AG09319 (cell line): ENCODE results near the gene DLX2.

Experiments used
- DNase-seq: peaks from one replicate; pipeline ENCODE4 v3.0.0-alpha.2; 2010; ENCODE audit warnings: low read depth; ENCODE audit errors: extremely low read depth
- TF ChIP-seq, protein P1 (sequence below): IDR thresholded peaks from 2 replicates; pipeline ENCODE4 v1.5.1; 2011; ENCODE audit warnings: low read depth, mild to moderate bottlenecking, inconsistent platforms, low read length, moderate library complexity

The DLX2 gene

DNA sequence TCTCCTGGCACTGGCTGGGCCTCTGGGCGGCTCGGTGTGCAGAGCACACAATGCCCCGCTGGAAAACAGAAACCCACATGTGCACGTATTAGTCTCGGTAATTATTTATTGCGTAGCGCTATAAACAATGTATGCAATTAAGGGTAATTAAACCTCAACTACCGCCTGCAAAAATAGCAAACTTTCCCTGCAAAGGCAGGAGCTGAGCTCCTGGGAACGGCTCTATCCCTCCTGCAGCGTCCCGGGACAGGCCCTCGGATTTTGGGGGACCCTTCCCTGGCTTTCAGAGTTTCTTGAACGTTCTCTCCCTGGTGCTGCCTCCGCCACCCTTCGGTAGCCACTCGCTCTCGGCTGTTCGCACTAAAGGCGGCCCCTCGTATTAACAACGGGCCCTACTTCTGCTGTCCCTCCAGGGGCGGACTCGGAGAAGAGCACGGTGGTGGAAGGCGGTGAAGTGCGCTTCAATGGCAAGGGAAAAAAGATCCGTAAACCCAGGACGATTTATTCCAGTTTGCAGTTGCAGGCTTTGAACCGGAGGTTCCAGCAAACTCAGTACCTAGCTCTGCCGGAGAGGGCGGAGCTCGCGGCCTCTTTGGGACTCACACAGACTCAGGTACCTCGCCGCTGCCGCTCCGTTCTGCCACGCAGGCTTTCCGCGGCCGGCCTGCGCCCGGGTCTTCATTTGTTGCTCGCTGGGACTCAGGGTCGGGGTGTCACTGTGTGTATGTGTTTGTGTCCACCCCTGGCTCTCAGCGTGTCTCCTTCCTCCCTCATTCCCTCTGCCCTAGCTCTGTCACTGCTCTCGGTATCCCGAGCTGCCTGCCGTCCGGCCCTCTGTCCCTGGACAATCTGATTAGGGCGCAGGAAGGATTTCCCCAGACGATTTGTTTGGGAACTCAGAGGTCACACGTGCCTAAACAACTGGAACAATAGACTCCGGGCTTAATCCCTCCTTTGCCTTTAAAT is 16.2 kb downstream of the DLX2 start:
- TF ChIP-seq, protein P1, sequence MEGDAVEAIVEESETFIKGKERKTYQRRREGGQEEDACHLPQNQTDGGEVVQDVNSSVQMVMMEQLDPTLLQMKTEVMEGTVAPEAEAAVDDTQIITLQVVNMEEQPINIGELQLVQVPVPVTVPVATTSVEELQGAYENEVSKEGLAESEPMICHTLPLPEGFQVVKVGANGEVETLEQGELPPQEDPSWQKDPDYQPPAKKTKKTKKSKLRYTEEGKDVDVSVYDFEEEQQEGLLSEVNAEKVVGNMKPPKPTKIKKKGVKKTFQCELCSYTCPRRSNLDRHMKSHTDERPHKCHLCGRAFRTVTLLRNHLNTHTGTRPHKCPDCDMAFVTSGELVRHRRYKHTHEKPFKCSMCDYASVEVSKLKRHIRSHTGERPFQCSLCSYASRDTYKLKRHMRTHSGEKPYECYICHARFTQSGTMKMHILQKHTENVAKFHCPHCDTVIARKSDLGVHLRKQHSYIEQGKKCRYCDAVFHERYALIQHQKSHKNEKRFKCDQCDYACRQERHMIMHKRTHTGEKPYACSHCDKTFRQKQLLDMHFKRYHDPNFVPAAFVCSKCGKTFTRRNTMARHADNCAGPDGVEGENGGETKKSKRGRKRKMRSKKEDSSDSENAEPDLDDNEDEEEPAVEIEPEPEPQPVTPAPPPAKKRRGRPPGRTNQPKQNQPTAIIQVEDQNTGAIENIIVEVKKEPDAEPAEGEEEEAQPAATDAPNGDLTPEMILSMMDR = no peak; the same call in 1 of the 2 replicates
- DNase-seq = no peak

GRCh38 chr2:172085460-172086159 is 17.1 kb downstream of the DLX2 start, which contains the start of gene DLX1:
Gene DLX1 (plus strand): TSS chr2:172085507. CDS start chr2:172085678, 171 bp downstream.
- no peak for DNase-seq
- TF ChIP-seq, protein P1 = no peak

DNA sequence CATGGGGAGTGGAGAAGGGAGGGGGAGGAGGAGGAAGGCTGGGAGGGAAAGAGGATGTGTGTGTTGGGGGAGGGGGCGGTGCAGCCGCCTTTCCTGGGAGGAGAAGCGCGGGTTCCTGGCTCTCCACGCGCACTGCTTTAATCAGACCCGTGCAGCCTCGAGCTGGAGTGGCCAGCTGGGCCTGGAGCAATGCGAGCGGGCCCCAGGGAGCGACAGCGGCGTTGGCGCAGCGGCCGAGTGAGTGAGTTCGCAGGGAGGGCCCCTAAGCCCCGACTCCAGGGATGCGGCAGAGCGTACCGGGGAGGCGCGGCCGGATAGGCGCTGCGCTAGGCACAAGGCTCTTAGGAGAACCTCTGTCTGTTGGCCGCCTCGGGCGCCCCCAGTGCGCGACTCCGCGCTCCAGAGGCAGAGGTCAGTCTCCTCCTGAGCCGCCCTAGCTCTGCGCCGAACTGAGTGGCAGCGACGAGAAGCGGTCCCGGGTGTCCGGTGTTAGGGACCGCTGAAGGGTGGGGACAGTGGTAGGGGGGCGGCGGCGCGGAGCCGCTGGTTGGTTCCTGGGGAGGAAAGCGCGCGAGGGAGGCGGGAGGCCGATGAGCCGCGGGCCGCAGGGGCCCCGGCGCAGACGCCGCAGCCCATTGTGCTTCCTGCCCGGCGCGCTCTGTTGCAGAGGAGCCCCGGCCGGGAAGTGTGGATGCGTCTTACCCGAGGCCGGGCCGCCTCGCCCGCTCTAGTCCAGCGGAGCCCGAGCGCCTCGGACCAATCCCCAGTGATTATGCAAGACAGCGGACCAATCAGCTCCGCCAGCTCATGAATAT is 17.8 kb downstream of the DLX2 start:
- DNase-seq = peak; percentile 95
- TF ChIP-seq, protein P1 = no peak; the same call in 1 of the 2 replicates

GRCh38 chr2:172084395-172084644 is 18.4 kb downstream of the DLX2 start:
- TF ChIP-seq, protein P1 = no peak
- no peak for DNase-seq

- TF ChIP-seq, protein P1 = no peak
- DNase-seq = no peak
Measured at GRCh38 chr2:172083628-172084394, 18.9 kb downstream of the DLX2 start.

DNA sequence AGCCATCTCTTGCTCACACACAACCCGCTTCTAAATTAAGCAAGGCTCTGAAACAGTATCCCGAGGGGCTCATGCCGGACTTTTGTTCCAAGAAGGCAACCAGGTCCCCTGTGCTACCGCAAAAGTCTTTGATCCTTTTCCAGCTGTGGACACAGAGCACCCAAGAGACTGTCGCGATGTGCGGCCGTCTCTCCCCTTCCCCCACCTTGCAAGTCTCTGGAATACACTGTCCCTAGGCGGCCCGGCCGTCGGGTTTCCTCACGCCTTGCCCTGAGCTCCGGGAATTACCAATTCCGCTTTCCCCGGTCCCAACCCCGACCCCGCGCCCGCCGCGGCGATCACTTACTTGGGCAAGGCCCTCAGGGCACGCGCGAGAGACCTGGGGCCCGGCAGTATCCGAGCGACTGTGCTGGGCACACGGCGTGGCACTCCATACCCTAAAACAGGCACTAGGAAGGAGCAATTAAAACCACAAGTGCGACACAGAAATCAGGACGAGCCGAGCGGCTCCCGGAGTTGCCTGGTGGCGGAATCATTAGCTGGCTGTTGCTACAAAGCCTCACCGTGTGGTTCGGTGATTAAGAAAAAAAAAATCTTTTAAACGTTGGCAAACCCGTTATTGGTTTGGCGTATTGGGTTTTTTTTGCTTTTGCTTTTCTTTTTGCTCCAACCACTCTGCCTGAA is 19.6 kb downstream of the DLX2 start:
- TF ChIP-seq, protein P1 = no peak; the same call in 1 of the 2 replicates
- no peak for DNase-seq
